Neural cell (in vitro differentiated cells): ENCODE data around the gene SLC2A6.
A peak's percentile ranks its signal among the peaks of the same experiment; 100 is the strongest.

Experiments used
- EP300 ChIP-seq: fragments of 450-650 bp; conservative IDR thresholded peaks from 2 replicates; pipeline ENCODE4 v1.6.1; 2014; ENCODE audit warnings: antibody characterized with exemption, mild to moderate bottlenecking, moderate library complexity; ENCODE audit not compliant: poor library complexity, severe bottlenecking
- EZH2 ChIP-seq: fragments of 200-600, 300-800 bp; shearing (Covaris generic), sonication (generic); IDR thresholded peaks from 2 replicates; pipeline ENCODE4 v1.6.1; 2014; ENCODE audit warnings: antibody characterized with exemption, low read length, borderline replicate concordance, mild to moderate bottlenecking; ENCODE audit not compliant: insufficient read depth, poor library complexity, severe bottlenecking
- POLR2AphosphoS5 ChIP-seq: IDR thresholded peaks from 2 replicates; pipeline ENCODE4 v1.6.1; 2012
- TF ChIP-seq, protein P1 (sequence below): fragments of 450-650 bp; IDR thresholded peaks from 2 replicates; pipeline ENCODE4 v1.5.1; 2014; ENCODE audit warnings: antibody characterized with exemption, mild to moderate bottlenecking, moderate library complexity; ENCODE audit not compliant: poor library complexity, severe bottlenecking

GRCh38 chr9:133463234-133463863 lies 15.6 kb downstream of the SLC2A6 start:
- TF ChIP-seq EP300 (no peak), POLR2AphosphoS5 (no peak), EZH2 (no peak)
- TF ChIP-seq, protein P1, sequence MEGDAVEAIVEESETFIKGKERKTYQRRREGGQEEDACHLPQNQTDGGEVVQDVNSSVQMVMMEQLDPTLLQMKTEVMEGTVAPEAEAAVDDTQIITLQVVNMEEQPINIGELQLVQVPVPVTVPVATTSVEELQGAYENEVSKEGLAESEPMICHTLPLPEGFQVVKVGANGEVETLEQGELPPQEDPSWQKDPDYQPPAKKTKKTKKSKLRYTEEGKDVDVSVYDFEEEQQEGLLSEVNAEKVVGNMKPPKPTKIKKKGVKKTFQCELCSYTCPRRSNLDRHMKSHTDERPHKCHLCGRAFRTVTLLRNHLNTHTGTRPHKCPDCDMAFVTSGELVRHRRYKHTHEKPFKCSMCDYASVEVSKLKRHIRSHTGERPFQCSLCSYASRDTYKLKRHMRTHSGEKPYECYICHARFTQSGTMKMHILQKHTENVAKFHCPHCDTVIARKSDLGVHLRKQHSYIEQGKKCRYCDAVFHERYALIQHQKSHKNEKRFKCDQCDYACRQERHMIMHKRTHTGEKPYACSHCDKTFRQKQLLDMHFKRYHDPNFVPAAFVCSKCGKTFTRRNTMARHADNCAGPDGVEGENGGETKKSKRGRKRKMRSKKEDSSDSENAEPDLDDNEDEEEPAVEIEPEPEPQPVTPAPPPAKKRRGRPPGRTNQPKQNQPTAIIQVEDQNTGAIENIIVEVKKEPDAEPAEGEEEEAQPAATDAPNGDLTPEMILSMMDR, result peak; percentile 43
